Gastrocnemius medialis (tissue), 4 donors: ENCODE measurements around the gene TMEM217.
"Not testable (repeated sequence)": the region's sequence is repeated elsewhere in the genome, so short reads cannot be mapped to it uniquely, and the experiment has no call there.

Experiments
- CTCF ChIP-seq, 5 experiments: fragments of 450-650 bp in 3 of 5; fragments of 200-600 bp in 2 of 5; sonication (generic) in 2 of 5; IDR thresholded peaks in 4 of 5; conservative IDR thresholded peaks in 1 of 5; 1 replicate in 4 of 5; 2 replicates in 1 of 5; pipeline ENCODE4 v1.5.1; 2016 to 2019; ENCODE audit warnings: antibody characterized with exemption in 5 of 5, mild to moderate bottlenecking in 3 of 5, moderate library complexity in 3 of 5
- POLR2A ChIP-seq, 2 donors: fragments of 450-650 bp; IDR thresholded peaks; one replicate each; pipeline ENCODE4 v1.6.1; 2017; ENCODE audit warnings: antibody characterized with exemption in 2 of 2, mild to moderate bottlenecking in 2 of 2, moderate library complexity in 2 of 2

- not testable (repeated sequence) for TF ChIP-seq POLR2A (IDR thresholded peaks at IDR 0.05); CTCF (IDR thresholded peaks at IDR 0.05 in 4 of 5, conservative IDR thresholded peaks at IDR 0.05 in 1 of 5)
Observed at GRCh38 chr6:37180610-37181009, 77.3 kb downstream of the TMEM217 start.
